GM21528 (cell line): Measurements from ENCODE around the gene NAA10.

Experiments
- ATAC-seq: cut with Tn5 transposase; IDR thresholded peaks from one replicate; pipeline ENCODE4 v1.9.1; 2021; ENCODE audit warnings: mild to moderate bottlenecking, moderate library complexity; ENCODE audit not compliant: unreplicated experiment, low FRiP score

The NAA10 gene

DNA sequence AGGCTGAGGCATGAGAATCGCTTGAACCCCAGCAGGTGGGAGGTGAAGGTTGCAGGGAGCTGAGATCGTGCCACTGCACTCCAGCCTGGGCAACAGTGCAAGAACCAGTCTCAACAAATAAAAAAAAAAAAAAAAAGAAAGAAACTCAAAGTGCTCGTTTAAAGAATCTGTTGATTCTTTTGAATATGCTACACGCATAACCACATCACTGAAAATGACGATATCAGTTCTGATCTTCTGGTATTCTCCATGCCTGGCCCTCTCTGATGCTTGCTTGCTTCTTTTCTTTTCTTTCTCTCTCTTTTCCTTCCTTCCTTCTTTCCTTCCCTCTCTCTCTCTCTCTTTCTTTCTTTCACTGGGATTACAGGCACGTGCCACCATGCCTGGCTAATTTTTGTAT, 23.0 kb downstream of the NAA10 start:
- ATAC-seq: no peak

DNA sequence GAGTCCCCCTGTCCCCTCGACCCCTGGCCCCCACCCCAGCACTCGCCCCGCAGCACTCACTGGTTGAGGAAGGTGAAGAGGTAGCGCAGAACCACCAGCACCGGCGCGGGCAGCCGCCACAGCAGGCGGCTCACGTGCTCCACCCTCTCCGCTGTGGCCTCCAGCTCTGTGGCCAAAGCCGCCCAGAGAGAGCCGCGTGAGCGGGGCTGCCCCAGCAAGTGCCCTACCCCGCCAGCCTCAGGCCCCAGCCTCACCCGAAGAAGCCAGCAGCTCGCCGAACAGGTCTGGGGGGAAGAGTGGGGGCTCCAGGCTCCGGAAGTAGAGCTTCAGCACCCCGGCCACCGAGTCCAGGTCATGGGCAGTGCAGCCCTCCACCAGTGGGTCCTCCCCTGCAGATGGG, 24.4 kb downstream of the NAA10 start:
- no peak for ATAC-seq

DNA sequence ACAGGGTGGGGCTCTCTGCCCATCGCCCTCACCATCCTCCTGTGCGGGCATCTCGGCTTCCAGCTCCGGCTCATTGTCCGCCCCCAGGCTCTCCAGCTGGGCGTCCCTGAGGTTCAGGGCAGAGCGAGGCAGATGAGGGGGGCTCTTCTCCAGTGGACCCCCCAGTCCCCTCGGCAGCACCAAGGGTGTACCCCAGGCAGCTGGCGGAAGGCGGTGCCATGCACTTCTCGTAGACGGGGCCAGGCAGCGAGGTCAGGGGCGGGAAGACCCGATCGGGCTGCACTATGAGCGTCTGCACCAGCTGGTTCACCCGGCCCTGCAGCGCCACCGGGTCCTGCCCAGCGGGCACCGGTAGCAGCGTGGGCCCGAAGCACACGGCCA, 24.9 kb downstream of the NAA10 start:
- ATAC-seq: no peak

DNA sequence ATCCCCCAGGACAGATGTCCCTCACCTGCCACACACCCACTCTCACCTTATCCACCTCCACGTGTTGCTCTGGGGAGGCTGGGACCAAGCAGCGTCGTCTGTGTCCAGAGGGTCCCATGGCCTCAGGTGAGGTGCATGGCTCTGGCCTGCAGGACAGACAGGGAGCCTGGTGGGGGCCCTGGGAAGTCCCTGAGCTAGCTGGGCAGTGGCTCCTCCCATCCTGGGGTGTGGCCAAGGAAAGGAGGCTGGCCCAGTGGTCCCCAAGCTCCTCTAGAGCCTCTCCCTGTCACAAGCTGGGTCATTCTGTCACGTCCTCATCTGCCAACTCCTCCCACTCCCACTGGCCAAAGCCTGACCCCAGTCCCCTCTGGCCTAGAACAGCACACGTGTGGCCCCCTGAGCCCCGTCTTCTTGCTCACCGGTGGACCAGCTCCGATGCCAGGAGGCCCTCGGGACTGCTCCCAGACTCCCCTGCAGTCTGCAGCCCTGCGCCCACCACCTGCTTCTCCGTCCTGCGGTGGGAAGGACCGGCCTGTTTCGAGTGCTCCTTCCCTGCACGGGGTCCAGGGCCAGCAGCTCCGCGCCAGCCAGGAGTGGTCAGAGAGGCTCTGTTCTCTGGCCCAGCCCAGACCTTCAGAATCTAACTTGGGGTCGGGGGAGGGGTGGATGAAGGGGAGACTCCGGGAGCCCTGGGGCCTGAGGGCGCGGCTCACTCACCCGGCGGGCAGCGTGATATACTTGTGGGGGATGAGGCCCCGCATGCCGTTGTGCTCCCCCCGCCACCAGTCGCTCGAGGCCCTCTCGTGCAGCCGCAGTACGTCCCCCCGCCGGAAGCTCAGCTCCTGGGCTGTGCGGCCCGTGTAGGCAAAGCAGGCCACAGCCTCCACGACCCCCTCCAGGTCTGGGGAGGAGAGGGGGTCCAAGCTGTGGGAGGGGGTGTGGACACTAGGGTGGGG, 25.5 kb downstream of the NAA10 start:
- no peak for ATAC-seq

DNA sequence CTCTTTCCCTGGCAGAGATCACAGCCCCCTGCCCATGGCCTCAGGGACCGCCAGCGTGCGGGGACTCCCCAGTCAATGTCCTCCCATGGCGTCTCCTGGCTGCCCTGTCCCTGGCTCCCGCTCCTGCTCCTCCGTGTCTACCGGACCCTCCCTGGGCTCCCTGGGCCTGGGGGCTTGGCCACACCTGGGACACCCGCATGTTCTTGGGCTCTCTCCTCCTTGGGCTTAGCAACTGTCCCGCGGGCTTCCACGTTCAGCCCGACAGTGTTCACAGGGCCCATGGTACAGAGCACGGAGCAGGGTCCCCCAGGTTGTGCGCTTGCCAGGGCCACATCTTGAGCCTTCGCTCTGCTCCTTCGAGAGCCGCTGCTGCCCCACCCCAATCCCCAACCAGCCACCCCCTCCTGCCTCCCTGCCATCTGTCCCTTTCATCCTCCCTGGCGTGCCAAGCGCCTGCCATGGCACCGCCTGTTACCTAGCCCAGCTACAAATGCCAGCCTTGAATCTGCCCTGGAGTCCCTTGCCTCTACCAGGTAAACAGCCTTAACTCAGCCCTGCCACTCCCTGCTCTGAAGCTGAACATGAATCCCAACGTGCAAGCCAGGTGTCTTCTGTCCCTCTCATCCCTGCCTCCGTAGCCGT, 26.5 kb downstream of the NAA10 start:
- ATAC-seq: no peak

DNA sequence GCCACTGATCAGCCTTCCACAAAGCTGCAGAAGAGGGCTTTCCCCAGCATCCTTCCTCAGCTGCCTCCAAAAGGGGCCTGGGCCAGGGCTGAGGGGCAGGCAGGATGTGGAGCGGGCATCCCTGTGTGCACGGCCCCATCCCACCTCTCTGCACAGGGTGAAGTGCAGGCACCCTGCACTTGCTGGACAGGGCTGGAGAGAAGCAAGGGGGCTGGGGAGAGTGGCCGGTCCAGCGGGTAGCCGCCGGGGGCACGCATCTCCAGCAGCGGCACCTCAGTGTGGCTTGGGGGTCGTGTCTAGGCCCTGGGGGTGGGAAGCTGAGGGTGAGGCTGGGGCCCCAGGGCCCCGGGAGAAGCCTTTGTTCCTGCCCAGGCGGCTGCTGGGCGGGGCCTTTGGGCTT, 27.4 kb downstream of the NAA10 start:
- ATAC-seq: no peak

DNA sequence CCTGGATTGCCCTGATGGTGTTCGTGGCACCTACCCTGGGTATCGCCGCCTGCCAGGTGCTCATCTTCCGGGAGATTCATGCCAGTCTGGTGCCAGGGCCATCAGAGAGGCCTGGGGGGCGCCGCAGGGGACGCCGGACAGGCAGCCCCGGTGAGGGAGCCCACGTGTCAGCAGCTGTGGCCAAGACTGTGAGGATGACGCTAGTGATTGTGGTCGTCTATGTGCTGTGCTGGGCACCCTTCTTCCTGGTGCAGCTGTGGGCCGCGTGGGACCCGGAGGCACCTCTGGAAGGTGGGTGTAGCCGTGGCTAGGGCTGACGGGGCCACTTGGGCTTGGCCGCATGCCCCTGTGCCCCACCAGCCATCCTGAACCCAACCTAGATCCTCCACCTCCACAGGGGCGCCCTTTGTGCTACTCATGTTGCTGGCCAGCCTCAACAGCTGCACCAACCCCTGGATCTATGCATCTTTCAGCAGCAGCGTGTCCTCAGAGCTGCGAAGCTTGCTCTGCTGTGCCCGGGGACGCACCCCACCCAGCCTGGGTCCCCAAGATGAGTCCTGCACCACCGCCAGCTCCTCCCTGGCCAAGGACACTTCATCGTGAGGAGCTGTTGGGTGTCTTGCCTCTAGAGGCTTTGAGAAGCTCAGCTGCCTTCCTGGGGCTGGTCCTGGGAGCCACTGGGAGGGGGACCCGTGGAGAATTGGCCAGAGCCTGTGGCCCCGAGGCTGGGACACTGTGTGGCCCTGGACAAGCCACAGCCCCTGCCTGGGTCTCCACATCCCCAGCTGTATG, 28.5 kb downstream of the NAA10 start:
- no peak for ATAC-seq

DNA sequence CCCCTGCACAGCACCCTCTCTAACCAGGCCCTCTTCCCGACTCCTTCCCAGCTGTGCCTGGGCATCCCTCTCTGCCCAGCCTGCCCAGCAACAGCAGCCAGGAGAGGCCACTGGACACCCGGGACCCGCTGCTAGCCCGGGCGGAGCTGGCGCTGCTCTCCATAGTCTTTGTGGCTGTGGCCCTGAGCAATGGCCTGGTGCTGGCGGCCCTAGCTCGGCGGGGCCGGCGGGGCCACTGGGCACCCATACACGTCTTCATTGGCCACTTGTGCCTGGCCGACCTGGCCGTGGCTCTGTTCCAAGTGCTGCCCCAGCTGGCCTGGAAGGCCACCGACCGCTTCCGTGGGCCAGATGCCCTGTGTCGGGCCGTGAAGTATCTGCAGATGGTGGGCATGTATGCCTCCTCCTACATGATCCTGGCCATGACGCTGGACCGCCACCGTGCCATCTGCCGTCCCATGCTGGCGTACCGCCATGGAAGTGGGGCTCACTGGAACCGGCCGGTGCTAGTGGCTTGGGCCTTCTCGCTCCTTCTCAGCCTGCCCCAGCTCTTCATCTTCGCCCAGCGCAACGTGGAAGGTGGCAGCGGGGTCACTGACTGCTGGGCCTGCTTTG, 29.2 kb downstream of the NAA10 start:
- ATAC-seq: no peak

DNA sequence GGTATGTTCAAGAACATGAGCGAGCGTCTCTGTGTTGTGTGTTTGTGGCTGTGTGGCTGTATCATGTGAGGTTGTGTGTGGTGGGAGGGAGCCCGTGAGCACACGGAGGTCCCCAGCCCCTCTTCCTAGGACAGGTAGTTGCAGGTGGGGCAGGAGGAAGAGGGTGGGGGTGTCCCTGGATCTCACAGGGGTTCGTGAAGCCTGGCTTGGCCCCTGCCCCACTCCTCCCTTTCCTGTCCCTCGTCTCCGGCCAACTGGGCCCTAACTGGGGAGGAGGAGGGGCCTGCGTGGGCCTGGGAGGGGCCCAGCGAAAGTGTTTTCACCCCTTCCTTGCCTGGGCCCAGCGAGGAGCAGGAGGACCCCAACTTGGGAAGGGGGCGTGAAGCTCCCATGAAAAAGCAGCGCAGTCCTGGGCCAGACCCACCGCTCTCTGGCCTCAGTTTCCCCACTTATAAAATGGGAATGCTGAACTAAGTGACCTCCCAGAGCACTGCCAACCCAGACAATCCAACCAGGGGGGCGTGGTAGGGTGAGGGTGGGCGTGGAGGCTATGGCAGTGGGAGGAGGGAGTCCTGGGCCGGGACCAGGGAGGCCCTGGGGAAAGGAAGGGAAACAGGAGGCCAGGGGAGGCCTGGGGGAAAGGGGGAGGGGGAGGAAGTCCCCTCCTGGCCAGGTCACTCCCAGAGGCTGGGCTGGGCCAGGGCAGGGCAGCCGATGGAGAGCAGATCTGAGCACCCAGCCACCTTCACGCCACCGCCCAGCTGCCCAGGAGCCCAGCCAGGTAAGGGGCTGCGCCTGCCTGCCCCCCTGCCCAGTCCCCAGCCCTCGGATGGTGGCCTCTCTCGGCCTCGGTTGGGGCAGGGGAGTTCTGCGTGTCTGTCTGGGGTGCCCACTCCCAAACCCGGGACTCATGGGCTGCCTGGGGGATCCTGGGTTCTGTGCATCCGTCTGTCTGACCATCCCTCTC, 30.6 kb downstream of the NAA10 start, which contains the start of gene AVPR2:
Gene AVPR2, plus strand, starts transcription at position 683 of the 967 bp plus-strand sequence. CDS start 473 bp downstream, outside the sequence.
- no peak for ATAC-seq

DNA sequence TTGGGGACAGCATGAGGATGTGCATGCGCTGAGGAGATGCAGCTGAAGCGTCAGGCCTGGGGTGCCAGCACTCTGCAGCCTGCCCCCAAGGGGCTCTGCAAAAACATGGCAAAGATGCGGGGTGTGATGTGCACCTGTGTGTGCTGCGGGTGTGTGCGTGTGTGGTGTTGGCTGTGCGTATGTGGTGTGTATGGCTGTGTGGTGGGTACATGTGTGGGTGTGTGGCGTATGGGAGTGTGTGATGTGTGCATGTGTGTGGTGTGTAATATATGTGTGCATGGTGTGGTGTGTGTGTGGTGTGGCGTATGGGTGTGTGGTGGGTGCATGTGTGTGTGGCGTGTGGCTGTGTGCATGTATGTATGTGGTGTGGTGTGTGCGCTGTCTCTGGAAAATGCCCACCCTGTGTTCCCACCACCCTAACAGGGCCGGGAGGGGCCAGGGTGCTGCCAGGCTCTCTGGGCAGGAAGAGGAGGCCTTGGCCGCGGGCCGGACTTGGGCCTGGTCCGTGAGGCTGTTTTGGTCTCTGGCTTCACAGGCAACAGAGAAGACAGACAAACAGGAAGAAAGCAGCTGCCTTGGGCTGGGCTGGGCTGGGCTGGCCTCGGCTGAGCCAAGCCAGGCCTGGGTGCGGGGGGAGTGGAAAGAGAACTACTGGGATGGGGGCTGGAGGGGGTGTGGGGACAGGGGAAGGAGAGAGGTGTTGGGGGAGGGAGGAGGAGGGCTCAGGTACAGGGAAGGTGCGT, 31.4 kb downstream of the NAA10 start:
- ATAC-seq: no peak

DNA sequence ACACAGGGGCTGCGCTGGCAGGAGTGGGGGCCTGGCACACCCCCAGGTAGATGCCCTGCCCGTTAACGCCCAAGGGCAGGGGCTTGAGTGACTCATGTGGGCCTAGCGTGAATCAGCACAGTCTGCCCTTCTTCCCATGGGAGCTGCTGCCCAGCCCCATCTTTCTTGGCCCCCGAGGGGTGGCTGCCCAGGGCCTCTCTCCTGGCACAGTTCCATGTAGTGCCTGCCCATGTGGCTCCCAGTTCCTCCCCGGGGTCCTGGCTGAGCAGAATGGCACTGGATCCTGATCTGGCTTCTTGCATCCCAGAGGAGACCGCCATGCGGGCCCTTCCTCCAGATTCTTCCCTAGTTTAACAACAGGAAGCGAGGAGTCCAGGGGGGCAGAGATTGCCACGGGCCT, 32.5 kb downstream of the NAA10 start:
- ATAC-seq: no peak

DNA sequence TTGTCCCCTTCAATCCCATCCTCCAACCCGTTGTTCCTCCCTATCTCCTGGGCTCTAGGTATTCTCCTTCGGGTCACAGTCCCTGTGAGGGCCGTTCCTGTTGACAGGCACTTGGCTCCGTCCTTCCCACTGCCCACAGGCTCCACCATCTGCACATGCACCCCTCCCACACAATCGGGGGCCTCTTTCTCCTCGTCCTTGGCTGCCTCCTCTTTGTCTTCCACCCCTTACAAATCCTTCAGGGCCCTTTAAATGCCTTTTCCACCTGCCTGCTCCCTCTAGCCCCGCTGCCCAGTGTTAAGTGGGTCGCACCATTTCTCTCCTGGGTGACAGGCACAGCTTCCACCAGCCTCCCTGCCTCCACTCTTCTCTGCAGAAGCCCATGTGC, 33.1 kb downstream of the NAA10 start:
- no peak for ATAC-seq

DNA sequence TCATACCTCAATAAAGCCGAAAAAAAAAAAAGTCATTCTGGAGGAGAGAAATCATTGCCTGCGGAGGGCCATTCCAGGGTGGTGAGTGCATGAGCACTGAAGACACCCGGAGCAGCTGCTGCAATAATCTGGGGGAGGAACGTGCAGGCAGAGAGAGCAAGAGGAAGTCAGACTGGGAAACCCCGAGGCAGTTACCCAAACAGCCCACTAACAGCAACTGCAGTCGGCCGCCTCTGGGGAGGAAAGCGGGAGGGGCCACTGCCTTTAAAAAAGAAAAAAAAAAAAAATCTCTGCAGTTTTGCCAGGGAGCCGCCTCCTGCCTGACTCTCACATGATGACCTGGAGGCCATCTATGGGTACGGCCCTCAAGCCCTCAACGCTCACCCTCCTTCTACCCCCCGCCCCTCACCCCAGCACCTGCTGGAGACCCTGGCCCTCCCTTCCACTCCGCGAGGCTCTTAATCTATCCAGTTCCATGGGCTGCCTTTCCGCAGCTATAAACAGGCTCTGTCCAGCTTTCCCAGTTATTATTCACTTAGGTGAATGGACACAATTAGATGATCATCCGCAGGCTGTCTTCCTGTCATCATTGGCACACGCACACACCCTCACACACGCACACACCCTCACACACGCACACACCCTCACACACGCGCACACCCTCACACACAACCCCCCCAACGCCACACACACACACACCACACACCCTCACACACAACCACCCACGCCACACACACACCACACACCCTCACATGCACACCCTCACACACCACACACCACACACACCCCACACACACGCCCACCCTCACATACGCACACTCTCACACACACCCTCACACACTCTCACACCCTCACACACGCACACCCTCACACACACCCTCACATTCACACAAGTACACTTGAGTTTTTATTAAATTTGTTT, 33.7 kb downstream of the NAA10 start:
- ATAC-seq: no peak

DNA sequence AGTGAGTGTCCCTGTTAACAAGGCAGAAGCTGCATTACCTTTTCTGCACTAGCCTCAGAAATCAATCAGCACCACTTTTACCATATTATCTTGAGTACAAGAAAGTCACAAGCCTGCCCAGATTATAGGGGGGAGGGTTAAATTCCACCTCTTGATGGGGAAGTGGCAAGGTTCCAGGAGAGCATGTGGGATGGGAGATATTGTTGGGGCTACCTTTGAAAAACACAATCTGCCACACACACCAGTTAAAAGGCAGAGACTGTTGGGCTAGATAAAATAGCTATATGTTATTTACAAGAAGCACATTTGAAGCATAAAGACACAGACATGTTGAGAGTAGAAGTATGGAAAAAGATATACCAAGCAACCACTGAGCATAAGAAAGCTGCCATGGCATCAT, 36.9 kb downstream of the NAA10 start:
- ATAC-seq: no peak

DNA sequence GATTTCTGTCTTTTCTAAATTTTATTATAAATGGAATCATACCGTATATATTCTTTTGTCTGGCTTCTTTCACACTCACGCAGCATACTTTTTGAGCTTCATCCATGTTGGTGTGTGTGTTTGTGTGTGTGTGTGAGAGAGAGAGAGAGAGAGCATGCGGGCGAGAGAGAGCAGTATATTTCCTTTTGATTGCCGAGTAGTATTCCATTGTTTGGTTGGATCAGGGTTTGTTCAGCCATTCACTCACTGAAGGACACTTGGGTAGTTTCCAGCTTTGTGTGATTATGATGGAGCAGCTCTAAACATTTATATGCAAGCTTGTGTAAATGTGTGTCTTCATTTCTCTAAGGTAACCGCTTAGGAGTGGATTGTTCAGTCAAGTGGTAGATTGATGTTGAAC, 45.7 kb downstream of the NAA10 start:
- ATAC-seq: no peak

DNA sequence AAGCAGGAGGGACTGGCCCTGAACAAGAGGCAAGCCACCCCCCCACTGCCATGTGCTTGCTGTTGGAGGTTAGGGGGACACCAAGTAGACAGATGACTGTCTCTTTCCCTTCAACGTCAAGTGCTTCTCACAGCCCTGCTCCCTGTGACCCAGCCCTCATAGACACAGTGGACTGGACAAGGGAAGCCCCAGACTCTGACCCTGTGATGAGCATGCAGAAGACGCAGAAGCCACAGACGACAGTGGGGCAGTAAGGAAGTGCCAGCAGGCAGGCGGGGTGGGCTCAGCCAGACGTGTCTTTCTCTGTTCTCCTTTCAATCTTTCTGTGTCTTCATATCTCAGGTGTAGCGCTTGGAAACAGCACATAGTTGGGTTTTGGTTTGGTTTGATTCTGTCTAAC, 46.5 kb downstream of the NAA10 start:
- no peak for ATAC-seq

DNA sequence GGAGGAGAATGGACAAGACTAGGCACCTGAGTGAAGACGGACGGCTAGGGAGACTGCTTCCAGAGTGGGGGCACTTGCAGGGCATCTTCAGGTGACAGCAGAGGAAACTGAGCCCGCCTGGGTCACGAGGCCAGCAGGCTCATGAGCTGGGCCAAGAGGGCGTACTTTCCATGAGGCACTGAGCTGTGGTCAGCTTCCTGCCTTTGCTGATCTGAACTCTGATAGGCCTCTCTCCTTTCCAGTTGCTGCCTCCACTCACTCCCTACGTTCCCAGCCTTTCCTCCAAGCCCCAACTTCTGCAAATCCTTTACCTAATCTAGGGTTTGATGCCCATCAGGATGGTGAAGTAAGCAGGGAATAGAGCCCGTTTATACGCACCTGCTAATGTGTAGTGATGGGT, 47.5 kb downstream of the NAA10 start:
- ATAC-seq: no peak

DNA sequence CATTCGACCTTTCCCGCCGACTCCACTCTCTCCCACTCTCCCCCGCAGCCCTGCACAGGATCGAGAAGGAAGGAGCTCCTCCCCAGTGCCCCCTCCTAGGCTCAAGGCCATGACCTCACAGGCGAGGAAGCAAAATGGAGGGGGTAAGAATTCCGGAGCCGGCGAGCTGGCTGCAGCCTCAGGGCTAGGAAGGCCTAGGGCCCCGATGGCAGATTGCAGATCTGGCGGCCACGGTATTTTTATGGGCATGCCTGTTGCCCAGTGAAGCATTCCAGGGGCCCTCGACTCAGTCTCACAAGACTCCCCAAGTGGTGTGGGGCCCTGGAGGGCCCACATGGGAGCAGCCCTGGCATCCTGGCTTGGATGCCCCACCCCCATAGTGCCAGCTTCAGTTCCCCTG, 47.9 kb downstream of the NAA10 start:
- no peak for ATAC-seq
